Neural cell (in vitro differentiated cells): ENCODE measurements around the gene ELSPBP1. TPM values are rescaled to one million over a fixed set of nuclear protein-coding genes. Genes with fewer than 3 reads are reported as not detected.

ENCODE experiments used
- H2AFZ ChIP-seq: fragments of 200-600, 300-800 bp; sonication (generic), shearing (Covaris generic); 2 replicates; pipeline ENCODE4 v1.6.0; 2014; ENCODE audit warnings: low read depth, mild to moderate bottlenecking, antibody characterized with exemption, low read length, moderate library complexity
- H3F3A ChIP-seq: fragments of 200-600 bp; shearing (Covaris generic); 2 replicates; pipeline ENCODE4 v1.6.1; 2016; ENCODE audit warnings: mild to moderate bottlenecking, moderate library complexity, mixed read lengths, antibody characterized with exemption, low read length; ENCODE audit not compliant: insufficient read depth, poor library complexity, severe bottlenecking
- H3K27ac ChIP-seq: fragments of 200-600, 300-800 bp; sonication (generic), shearing (Covaris generic); 2 replicates; pipeline ENCODE4 v1.5.1; 2014; ENCODE audit warnings: mild to moderate bottlenecking, low read length, moderate library complexity
- H3K27me3 ChIP-seq: fragments of 300-800, 200-600 bp; sonication (generic), shearing (Covaris generic); 2 replicates; pipeline ENCODE4 v1.6.0; 2014; ENCODE audit warnings: mild to moderate bottlenecking, low read depth, low read length, moderate library complexity; ENCODE audit not compliant: insufficient read depth
- H3K36me3 ChIP-seq: fragments of 300-800, 200-600 bp; sonication (generic), shearing (Covaris generic); 2 replicates; pipeline ENCODE4 v1.5.1; 2014; ENCODE audit warnings: mild to moderate bottlenecking, antibody characterized with exemption, low read length, moderate library complexity; ENCODE audit not compliant: insufficient read depth
- H3K4me2 ChIP-seq: fragments of 300-800, 200-600 bp; sonication (generic), shearing (Covaris generic); 2 replicates; pipeline ENCODE4 v1.6.0; 2014; ENCODE audit warnings: mild to moderate bottlenecking, low read length
- H3K4me3 ChIP-seq: fragments of 300-800, 200-600 bp; sonication (generic), shearing (Covaris generic); 2 replicates; pipeline ENCODE4 v1.5.1; 2014; ENCODE audit warnings: mild to moderate bottlenecking, low read length, moderate library complexity
- H3K79me2 ChIP-seq: fragments of 200-600 bp; shearing (Covaris generic); replicated peaks from 2 replicates; pipeline ENCODE4 v1.6.0; 2014; ENCODE audit warnings: mild to moderate bottlenecking, low read length, moderate library complexity; ENCODE audit not compliant: insufficient read depth
- H3K9ac ChIP-seq: fragments of 300-800, 200-600 bp; sonication (generic), shearing (Covaris generic); 2 replicates; pipeline ENCODE4 v1.6.1; 2016; ENCODE audit warnings: mild to moderate bottlenecking, low read length, mixed read lengths
- H3K9me2 ChIP-seq: fragments of 200-600 bp; shearing (Covaris generic); 2 replicates; pipeline ENCODE4 v1.6.1; 2016; ENCODE audit warnings: mild to moderate bottlenecking, low read length, mixed read lengths; ENCODE audit not compliant: insufficient read depth
- H3K9me3 ChIP-seq: fragments of 200-600, 300-800 bp; sonication (generic), shearing (Covaris generic); 2 replicates; pipeline ENCODE4 v1.6.1; 2016; ENCODE audit warnings: mild to moderate bottlenecking, mixed run types, low read length, moderate library complexity, mixed read lengths
- H4K20me1 ChIP-seq: fragments of 200-600 bp; shearing (Covaris generic); 2 replicates; pipeline ENCODE4 v1.6.1; 2016; ENCODE audit warnings: mild to moderate bottlenecking, mixed run types; ENCODE audit not compliant: insufficient read depth
- EP300 ChIP-seq: fragments of 450-650 bp; conservative IDR thresholded peaks from 2 replicates; pipeline ENCODE4 v1.6.1; 2014; ENCODE audit warnings: antibody characterized with exemption, mild to moderate bottlenecking, moderate library complexity; ENCODE audit not compliant: poor library complexity, severe bottlenecking
- EZH2 ChIP-seq: fragments of 200-600, 300-800 bp; shearing (Covaris generic), sonication (generic); IDR thresholded peaks from 2 replicates; pipeline ENCODE4 v1.6.1; 2014; ENCODE audit warnings: antibody characterized with exemption, low read length, borderline replicate concordance, mild to moderate bottlenecking; ENCODE audit not compliant: insufficient read depth, poor library complexity, severe bottlenecking
- MXI1 ChIP-seq: fragments of 450-650 bp; conservative IDR thresholded peaks from 2 replicates; pipeline ENCODE4 v1.6.1; 2014; ENCODE audit warnings: antibody characterized with exemption, mild to moderate bottlenecking; ENCODE audit not compliant: poor library complexity, severe bottlenecking
- POLR2AphosphoS5 ChIP-seq: IDR thresholded peaks from 2 replicates; pipeline ENCODE4 v1.6.1; 2012
- RAD21 ChIP-seq: fragments of 450-650 bp; conservative IDR thresholded peaks from 2 replicates; pipeline ENCODE4 v1.6.1; 2014; ENCODE audit warnings: antibody characterized with exemption, mild to moderate bottlenecking, moderate library complexity
- SMC3 ChIP-seq: fragments of 450-650 bp; conservative IDR thresholded peaks from 2 replicates; pipeline ENCODE4 v1.6.1; 2014; ENCODE audit warnings: antibody characterized with exemption, mild to moderate bottlenecking, moderate library complexity; ENCODE audit not compliant: poor library complexity
- TAF1 ChIP-seq: IDR thresholded peaks from 2 replicates; pipeline ENCODE4 v1.6.1; 2012; ENCODE audit warnings: low read depth
- polyA plus RNA-seq: library from polyadenylated mRNA; depleted of rRNA; stranded (reverse); fragments of >200 nt; gene quantifications from 2 replicates; pipeline ENCODE4 v1.2.3, GENCODE V29; 2014
- TF ChIP-seq, protein P1 (sequence below): fragments of 450-650 bp; IDR thresholded peaks from 2 replicates; pipeline ENCODE4 v1.5.1; 2014; ENCODE audit warnings: antibody characterized with exemption, mild to moderate bottlenecking, moderate library complexity; ENCODE audit not compliant: poor library complexity, severe bottlenecking
- TF ChIP-seq, protein P2 (sequence below): IDR thresholded peaks from 2 replicates; pipeline ENCODE4 v1.6.1; 2012; ENCODE audit warnings: borderline replicate concordance

ELSPBP1 gene
- polyA plus RNA-seq, 1 donor from 2014 or later: not detected

DNA sequence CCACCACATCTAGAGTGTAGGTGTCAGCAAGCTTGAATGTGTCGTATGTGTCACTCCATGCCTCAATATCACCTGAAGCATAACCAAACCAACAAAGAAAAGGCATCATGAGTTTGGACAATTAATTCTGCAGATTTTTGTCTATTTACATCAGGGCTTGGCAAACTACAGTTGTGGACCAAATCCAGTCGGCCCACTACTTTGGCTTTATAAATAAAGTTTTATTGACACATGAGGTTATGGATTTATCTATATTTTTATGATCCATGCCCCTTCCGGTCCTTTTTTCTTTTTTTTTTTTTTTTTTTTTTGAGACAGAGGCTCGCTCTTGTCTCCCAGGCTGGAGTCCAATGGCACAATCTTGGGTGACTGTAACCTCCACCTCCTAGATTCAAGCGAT is 58.6 kb downstream of the ELSPBP1 start:
- no peak for TF ChIP-seq EZH2
- no peak for TF ChIP-seq MXI1
- TF ChIP-seq, protein P1, sequence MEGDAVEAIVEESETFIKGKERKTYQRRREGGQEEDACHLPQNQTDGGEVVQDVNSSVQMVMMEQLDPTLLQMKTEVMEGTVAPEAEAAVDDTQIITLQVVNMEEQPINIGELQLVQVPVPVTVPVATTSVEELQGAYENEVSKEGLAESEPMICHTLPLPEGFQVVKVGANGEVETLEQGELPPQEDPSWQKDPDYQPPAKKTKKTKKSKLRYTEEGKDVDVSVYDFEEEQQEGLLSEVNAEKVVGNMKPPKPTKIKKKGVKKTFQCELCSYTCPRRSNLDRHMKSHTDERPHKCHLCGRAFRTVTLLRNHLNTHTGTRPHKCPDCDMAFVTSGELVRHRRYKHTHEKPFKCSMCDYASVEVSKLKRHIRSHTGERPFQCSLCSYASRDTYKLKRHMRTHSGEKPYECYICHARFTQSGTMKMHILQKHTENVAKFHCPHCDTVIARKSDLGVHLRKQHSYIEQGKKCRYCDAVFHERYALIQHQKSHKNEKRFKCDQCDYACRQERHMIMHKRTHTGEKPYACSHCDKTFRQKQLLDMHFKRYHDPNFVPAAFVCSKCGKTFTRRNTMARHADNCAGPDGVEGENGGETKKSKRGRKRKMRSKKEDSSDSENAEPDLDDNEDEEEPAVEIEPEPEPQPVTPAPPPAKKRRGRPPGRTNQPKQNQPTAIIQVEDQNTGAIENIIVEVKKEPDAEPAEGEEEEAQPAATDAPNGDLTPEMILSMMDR: no peak
- Histone ChIP-seq H3K36me3 (no peaks in the 10 kb centered on the region), H3K27me3 (no peaks in the 10 kb centered on the region), H3K79me2 (no peaks in the 10 kb centered on the region), H3K27ac (no peak overlapping the region), H3K9ac (no peak overlapping the region), H3K4me2 (no peak overlapping the region), H3K4me3 (no peak overlapping the region), H3F3A (no peaks in the 10 kb centered on the region), H2AFZ (no peak overlapping the region), H3K9me2 (no peaks in the 10 kb centered on the region), H3K9me3 (no peaks in the 10 kb centered on the region), H4K20me1 (no peaks in the 10 kb centered on the region)

DNA sequence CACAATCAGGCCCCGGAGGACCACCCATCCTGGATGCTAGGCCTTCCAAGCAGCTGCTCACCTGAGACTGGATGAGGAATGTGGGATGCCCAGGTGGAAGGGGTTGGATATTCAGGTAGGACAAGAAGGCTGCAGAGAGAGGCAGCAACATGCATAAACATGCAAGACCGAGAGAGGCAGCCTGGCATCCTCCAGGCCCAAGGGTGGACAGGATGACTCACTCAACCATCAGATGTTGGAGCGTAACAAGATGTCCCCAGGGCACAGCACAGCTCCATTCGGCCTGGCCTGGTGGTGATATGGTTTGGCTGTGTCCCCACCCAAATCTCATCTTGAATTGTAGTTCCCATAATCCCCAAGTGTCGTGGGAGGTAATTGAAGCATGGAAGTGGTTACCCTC is 59.4 kb downstream of the ELSPBP1 start:
- Histone ChIP-seq H2AFZ (no peak overlapping the region), H4K20me1 (no peaks in the 10 kb centered on the region), H3K36me3 (no peaks in the 10 kb centered on the region), H3K27me3 (no peaks in the 10 kb centered on the region), H3K9ac (no peak overlapping the region), H3K4me3 (no peak overlapping the region), H3K79me2 (no peaks in the 10 kb centered on the region), H3F3A (no peaks in the 10 kb centered on the region), H3K27ac (no peak overlapping the region), H3K9me2 (no peaks in the 10 kb centered on the region), H3K4me2 (no peak overlapping the region), H3K9me3 (no peaks in the 10 kb centered on the region)
- TF ChIP-seq POLR2AphosphoS5 (no peak), SMC3 (no peak), EP300 (no peak), RAD21 (no peak), TAF1 (no peak), MXI1 (no peak)
- TF ChIP-seq, protein P2, sequence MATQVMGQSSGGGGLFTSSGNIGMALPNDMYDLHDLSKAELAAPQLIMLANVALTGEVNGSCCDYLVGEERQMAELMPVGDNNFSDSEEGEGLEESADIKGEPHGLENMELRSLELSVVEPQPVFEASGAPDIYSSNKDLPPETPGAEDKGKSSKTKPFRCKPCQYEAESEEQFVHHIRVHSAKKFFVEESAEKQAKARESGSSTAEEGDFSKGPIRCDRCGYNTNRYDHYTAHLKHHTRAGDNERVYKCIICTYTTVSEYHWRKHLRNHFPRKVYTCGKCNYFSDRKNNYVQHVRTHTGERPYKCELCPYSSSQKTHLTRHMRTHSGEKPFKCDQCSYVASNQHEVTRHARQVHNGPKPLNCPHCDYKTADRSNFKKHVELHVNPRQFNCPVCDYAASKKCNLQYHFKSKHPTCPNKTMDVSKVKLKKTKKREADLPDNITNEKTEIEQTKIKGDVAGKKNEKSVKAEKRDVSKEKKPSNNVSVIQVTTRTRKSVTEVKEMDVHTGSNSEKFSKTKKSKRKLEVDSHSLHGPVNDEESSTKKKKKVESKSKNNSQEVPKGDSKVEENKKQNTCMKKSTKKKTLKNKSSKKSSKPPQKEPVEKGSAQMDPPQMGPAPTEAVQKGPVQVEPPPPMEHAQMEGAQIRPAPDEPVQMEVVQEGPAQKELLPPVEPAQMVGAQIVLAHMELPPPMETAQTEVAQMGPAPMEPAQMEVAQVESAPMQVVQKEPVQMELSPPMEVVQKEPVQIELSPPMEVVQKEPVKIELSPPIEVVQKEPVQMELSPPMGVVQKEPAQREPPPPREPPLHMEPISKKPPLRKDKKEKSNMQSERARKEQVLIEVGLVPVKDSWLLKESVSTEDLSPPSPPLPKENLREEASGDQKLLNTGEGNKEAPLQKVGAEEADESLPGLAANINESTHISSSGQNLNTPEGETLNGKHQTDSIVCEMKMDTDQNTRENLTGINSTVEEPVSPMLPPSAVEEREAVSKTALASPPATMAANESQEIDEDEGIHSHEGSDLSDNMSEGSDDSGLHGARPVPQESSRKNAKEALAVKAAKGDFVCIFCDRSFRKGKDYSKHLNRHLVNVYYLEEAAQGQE: no peak

DNA sequence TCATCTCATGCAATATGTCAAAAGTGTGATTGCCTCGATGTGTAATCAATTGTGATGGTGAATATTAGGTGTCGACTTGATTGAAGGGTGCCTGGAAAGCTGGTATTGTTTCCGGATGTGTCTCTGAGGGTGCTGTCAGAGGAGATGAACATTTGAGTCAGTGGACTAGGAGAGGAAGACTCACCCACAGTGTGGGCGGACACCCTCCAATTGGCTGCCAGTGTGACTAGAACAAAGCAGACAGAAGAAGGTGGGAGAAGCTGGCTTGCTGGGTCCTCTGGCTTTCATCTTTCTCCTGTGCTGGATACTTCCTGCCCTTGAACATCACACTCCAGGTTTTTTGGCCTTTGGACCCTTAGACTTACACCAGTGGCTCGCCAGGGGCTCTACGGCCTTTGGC is 64.9 kb downstream of the ELSPBP1 start:
- Histone ChIP-seq H3K4me2 (no peak overlapping the region), H3K36me3 (no peaks in the 10 kb centered on the region), H3K9me2 (no peaks in the 10 kb centered on the region), H3F3A (no peaks in the 10 kb centered on the region), H3K27ac (no peak overlapping the region), H3K4me3 (no peak overlapping the region), H4K20me1 (no peaks in the 10 kb centered on the region), H3K27me3 (no peaks in the 10 kb centered on the region), H3K9me3 (no peaks in the 10 kb centered on the region), H3K9ac (no peak overlapping the region), H2AFZ (no peak overlapping the region), H3K79me2 (no peaks in the 10 kb centered on the region)
- TF ChIP-seq MXI1 (no peak), RAD21 (no peak), EP300 (peak; percentile 53), SMC3 (no peak), EZH2 (no peak), TAF1 (no peak)
- TF ChIP-seq, protein P2: no peak
